ENCODE data around the gene GLRX. TPM values are rescaled to one million over a fixed set of nuclear protein-coding genes. Genes with fewer than 3 reads are reported as not detected.
A peak's percentile ranks its signal among the peaks of the same experiment; 100 is the strongest.

GLRX gene
- total and polyA plus RNA-seq, 4 experiments from 2014 or later, result 73.9 to 207 (median 140) TPM

DNA sequence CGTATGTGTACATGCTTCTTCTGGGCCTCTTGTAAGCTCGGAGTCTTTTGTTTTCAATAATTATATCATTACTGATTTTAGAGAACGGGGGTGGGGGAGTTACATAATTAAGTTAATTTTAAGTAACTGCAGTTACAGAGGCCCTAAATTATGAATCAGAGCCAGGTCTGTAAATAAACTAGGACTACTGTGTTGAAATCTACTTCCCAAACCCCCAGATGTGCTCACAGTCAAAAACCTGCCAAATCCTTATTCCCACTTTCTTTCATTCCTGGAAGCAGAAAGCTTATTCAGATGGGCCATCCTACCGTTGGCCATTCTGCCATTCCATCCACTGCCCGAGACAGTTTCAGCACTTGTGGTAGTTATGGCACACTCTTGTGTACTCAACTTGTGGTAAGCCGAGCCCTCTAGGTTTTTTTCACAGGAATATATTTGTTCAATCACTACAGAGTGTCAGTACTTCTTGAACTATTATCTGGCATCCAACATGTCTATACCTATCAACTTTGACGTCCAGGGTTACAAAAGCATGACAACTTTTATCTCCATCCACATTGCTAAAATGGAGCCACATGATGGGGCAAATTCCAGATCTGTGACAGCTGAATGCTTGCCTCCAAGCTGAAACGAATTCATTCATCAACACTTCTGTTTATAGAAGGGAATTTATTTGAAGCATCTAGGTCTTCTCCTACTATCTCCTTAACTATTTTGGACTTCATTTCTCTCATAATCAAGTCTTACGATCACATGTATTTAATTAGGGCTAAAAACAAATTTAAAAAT lies 37.8 kb downstream of the GLRX start:
- no peaks in the 10 kb centered on the region for H3K9me3 Mint-ChIP-seq
- no peaks in the 10 kb centered on the region for H3K4me1 ChIP-seq (ENCODE audit: insufficient read depth, low read length)
- no peak for DNase-seq
- intact Hi-C loops (cut with micrococcal nuclease), result loop anchor here (5.0 to 10.0 kb wide), 2 partner anchors 180 to 553 kb away; partner anchors contain the start of gene ELL2
- no peaks in the 10 kb centered on the region for H3K36me3 Mint-ChIP-seq
- no peak overlapping the region for H3K27ac Mint-ChIP-seq
- no peak overlapping the region for H3K4me3 Mint-ChIP-seq
- H3K4me1 Mint-ChIP-seq, result peaks cover 2 to 7% (median 6%) of the 10 kb centered on the region in 4 donors
- H3K27me3 ChIP-seq (ENCODE audit: insufficient read depth, low read length), result no peaks in the 10 kb centered on the region
- no peaks in the 10 kb centered on the region for H3K36me3 ChIP-seq (ENCODE audit: insufficient read depth, low read length)
- no peaks in the 10 kb centered on the region for H3K9me3 ChIP-seq (ENCODE audit: control insufficient read depth in 1 of 2, low read length in 2 of 2)
- no peak overlapping the region for H3K4me3 ChIP-seq (ENCODE audit: low read length in 2 of 2)
- ChIA-PET CTCF (ENCODE audit: partially characterized antibody) (interaction anchor here (0.6 to 19.1 kb wide), 7 partner anchors 16 to 142 kb away, joined by 3 to 902 read pairs (median 63); partner anchors contain the start of gene GLRX), POLR2A (ENCODE audit: partially characterized antibody) (no interaction called here)
- no peaks in the 10 kb centered on the region for H3K27me3 Mint-ChIP-seq
- H3K27ac ChIP-seq (ENCODE audit: low read depth, low read length), result no peak overlapping the region

GRCh38 chr5:95783661-95784060 lies 38.9 kb downstream of the GLRX start:
- H3K27me3 Mint-ChIP-seq, result no peaks in the 10 kb centered on the region
- H3K27ac Mint-ChIP-seq, result no peak overlapping the region
- no peaks in the 10 kb centered on the region for H3K9me3 ChIP-seq (ENCODE audit: control insufficient read depth in 1 of 2, low read length in 2 of 2)
- intact Hi-C loops (cut with micrococcal nuclease), result loop anchor here (5.0 to 10.0 kb wide), 2 partner anchors 181 to 554 kb away; partner anchors contain the start of gene ELL2
- ChIA-PET POLR2A (ENCODE audit: partially characterized antibody) (no interaction called here), CTCF (ENCODE audit: partially characterized antibody) (interaction anchor here (0.6 to 19.1 kb wide), 6 partner anchors 15 to 121 kb away, joined by 3 to 902 read pairs (median 82); partner anchors contain the start of gene GLRX)
- no peak for DNase-seq
- no peaks in the 10 kb centered on the region for H3K9me3 Mint-ChIP-seq
- no peaks in the 10 kb centered on the region for H3K4me1 ChIP-seq (ENCODE audit: insufficient read depth, low read length)
- H3K4me3 ChIP-seq (ENCODE audit: low read length in 2 of 2), result no peak overlapping the region
- H3K27me3 ChIP-seq (ENCODE audit: insufficient read depth, low read length), result no peaks in the 10 kb centered on the region
- no peak overlapping the region for H3K27ac ChIP-seq (ENCODE audit: low read depth, low read length)
- H3K36me3 Mint-ChIP-seq, result no peaks in the 10 kb centered on the region
- H3K4me1 Mint-ChIP-seq, result peaks cover 2 to 7% (median 6%) of the 10 kb centered on the region in 4 donors
- H3K36me3 ChIP-seq (ENCODE audit: insufficient read depth, low read length), result no peaks in the 10 kb centered on the region
- H3K4me3 Mint-ChIP-seq, result no peak overlapping the region

GRCh38 chr5:95782181-95782580 lies 40.3 kb downstream of the GLRX start:
- intact Hi-C loops (cut with micrococcal nuclease), result loop anchor here (5.0 to 10.0 kb wide), 2 partner anchors 183 to 555 kb away; partner anchors contain the start of gene ELL2
- Mint-ChIP-seq H3K36me3 (no peaks in the 10 kb centered on the region), H3K27me3 (no peaks in the 10 kb centered on the region), H3K4me1 (peaks cover 2 to 7% (median 6%) of the 10 kb centered on the region in 4 donors), H3K27ac (peak overlapping the region in 1 of 7 donors; percentile 44), H3K9me3 (no peaks in the 10 kb centered on the region), H3K4me3 (no peak overlapping the region)
- DNase-seq, result no peak
- Histone ChIP-seq H3K27me3 (ENCODE audit: insufficient read depth, low read length) (no peaks in the 10 kb centered on the region), H3K9me3 (ENCODE audit: control insufficient read depth in 1 of 2, low read length in 2 of 2) (no peaks in the 10 kb centered on the region), H3K4me1 (ENCODE audit: insufficient read depth, low read length) (no peaks in the 10 kb centered on the region), H3K4me3 (ENCODE audit: low read length in 2 of 2) (no peak overlapping the region), H3K36me3 (ENCODE audit: insufficient read depth, low read length) (no peaks in the 10 kb centered on the region), H3K27ac (ENCODE audit: low read depth, low read length) (no peak overlapping the region)
- ChIA-PET CTCF (ENCODE audit: partially characterized antibody) (interaction anchor here (1.0 to 19.1 kb wide), 32 partner anchors 7 to 833 kb away, joined by 3 to 902 read pairs (median 8); partner anchors contain the start of genes GLRX, RFESD and RHOBTB3), POLR2A (ENCODE audit: partially characterized antibody) (interaction anchor here (1.2 to 2.4 kb wide), 8 partner anchors 26 to 136 kb away, joined by 4 to 25 read pairs (median 10); partner anchors contain the start of genes GLRX and RFESD)

DNA sequence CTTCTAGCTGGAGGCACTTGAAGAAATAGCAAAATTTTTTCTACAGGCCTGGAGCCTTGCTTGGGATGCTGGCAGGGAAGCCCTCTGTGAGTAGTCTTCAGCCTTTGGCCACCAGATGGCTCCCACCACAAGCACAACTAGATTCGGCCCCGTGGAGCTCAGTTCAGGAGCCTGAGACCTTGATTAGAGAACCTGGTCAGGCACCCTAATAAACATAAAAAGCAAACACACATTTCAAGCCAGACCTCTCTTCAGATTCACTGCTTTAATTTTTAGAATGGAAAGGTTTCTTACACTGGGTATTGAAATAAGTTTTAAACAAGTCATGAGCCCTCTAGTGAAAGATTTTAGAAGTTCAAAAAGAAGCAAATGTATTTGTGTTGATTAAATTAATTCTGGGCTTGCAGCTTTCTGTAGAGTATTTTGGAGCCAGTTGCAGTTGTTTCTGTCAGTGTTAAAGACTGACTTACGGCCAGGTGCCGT lies 41.4 kb downstream of the GLRX start:
- H3K27me3 ChIP-seq (ENCODE audit: insufficient read depth, low read length), result no peaks in the 10 kb centered on the region
- ChIA-PET POLR2A (ENCODE audit: partially characterized antibody) (interaction anchor here (1.0 to 2.4 kb wide), 13 partner anchors 27 to 135 kb away, joined by 3 to 25 read pairs (median 8); partner anchors contain the start of genes GLRX and RFESD), CTCF (ENCODE audit: partially characterized antibody) (interaction anchor here (0.7 to 19.1 kb wide), 47 partner anchors 8 to 921 kb away, joined by 3 to 902 read pairs (median 6); partner anchors contain the start of genes GLRX, RFESD and RHOBTB3)
- H3K27ac ChIP-seq (ENCODE audit: low read depth, low read length), result no peak overlapping the region
- peak overlapping the region in 3 of 7 donors; percentile 9 to 82 (median 24) for H3K27ac Mint-ChIP-seq
- peaks cover 2 to 7% (median 6%) of the 10 kb centered on the region in 4 donors for H3K4me1 Mint-ChIP-seq
- no peaks in the 10 kb centered on the region for H3K36me3 ChIP-seq (ENCODE audit: insufficient read depth, low read length)
- H3K36me3 Mint-ChIP-seq, result no peaks in the 10 kb centered on the region
- no peaks in the 10 kb centered on the region for H3K9me3 ChIP-seq (ENCODE audit: control insufficient read depth in 1 of 2, low read length in 2 of 2)
- H3K27me3 Mint-ChIP-seq, result peaks cover 0 to 2% of the 10 kb centered on the region in 2 donors
- peak; percentile 62 to 73 (median 71) for DNase-seq
- H3K4me3 ChIP-seq (ENCODE audit: low read length in 2 of 2), result no peak overlapping the region
- no peaks in the 10 kb centered on the region for H3K9me3 Mint-ChIP-seq
- intact Hi-C loops (cut with micrococcal nuclease), result loop anchor here (1.0 to 10.0 kb wide), 7 partner anchors 27 to 556 kb away; partner anchors contain the start of gene ELL2
- H3K4me3 Mint-ChIP-seq, result peak overlapping the region in 7 of 8 donors; percentile 18 to 84 (median 72)
- H3K4me1 ChIP-seq (ENCODE audit: insufficient read depth, low read length), result no peaks in the 10 kb centered on the region

DNA sequence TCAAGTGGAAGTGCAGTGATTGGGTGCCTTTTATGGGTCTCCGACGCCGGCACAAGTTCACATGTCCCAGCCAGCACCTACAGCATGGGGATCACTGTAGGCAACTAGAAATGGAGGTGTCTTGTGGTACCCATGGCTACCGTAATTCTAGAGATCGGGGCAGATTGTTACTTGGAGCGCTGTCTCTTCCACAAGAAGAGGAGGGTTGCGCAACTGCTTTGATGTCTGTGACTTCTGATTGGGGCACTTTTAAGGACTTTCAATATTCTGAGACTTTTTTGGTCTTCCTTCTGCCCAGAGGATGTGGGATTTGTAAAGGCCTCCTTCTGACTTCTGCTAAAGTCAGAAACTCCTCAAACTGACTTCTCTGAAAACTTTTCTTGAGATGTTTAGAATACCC lies 41.9 kb downstream of the GLRX start:
- Mint-ChIP-seq H3K4me1 (peaks cover 2 to 7% (median 6%) of the 10 kb centered on the region in 4 donors), H3K9me3 (no peaks in the 10 kb centered on the region), H3K36me3 (no peaks in the 10 kb centered on the region), H3K4me3 (no peak overlapping the region), H3K27me3 (peaks cover 0 to 2% of the 10 kb centered on the region in 2 donors), H3K27ac (no peak overlapping the region)
- Histone ChIP-seq H3K4me3 (ENCODE audit: low read length in 2 of 2) (no peak overlapping the region), H3K27ac (ENCODE audit: low read depth, low read length) (no peak overlapping the region), H3K4me1 (ENCODE audit: insufficient read depth, low read length) (no peaks in the 10 kb centered on the region), H3K9me3 (ENCODE audit: control insufficient read depth in 1 of 2, low read length in 2 of 2) (no peaks in the 10 kb centered on the region), H3K36me3 (ENCODE audit: insufficient read depth, low read length) (no peaks in the 10 kb centered on the region), H3K27me3 (ENCODE audit: insufficient read depth, low read length) (no peaks in the 10 kb centered on the region)
- no peak for DNase-seq
- POLR2A ChIA-PET (ENCODE audit: partially characterized antibody), result interaction anchor here (1.0 to 2.4 kb wide), 12 partner anchors 28 to 134 kb away, joined by 3 to 25 read pairs (median 8); partner anchors contain the start of genes GLRX and RFESD
- intact Hi-C loops (cut with micrococcal nuclease), result loop anchor here (5.0 to 10.0 kb wide), 2 partner anchors 184 to 557 kb away; partner anchors contain the start of gene ELL2
- CTCF ChIA-PET (ENCODE audit: partially characterized antibody), result interaction anchor here (0.8 to 19.1 kb wide), 33 partner anchors 9 to 921 kb away, joined by 3 to 902 read pairs (median 9); partner anchors contain the start of genes GLRX, RFESD and RHOBTB3

DNA sequence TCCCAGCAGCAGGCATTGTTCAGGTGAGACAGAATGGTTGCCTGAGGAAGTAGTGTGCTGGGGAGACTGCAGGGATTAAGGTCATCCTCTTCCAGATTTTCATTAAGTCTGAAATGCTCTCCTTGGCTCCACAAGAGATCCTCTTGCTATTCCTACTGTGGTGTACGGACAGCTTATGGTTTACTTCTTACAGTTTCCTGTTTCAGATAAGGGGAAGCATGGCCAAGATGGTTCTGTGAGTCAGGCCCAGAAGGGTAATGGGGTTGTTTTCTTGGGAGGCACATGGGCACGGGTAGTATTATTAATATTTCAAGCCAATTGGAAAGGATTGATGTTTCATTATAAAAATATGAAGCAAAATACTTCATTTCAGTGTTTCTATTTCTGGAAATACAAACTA lies 42.9 kb downstream of the GLRX start:
- H3K4me1 Mint-ChIP-seq, result peaks cover 2 to 7% (median 6%) of the 10 kb centered on the region in 4 donors
- Histone ChIP-seq H3K27ac (ENCODE audit: low read depth, low read length) (no peak overlapping the region), H3K4me1 (ENCODE audit: insufficient read depth, low read length) (no peaks in the 10 kb centered on the region)

More for the DNA sequence above, 42.9 kb downstream of the GLRX start:
- CTCF ChIA-PET (ENCODE audit: partially characterized antibody), result interaction anchor here (1.0 to 19.1 kb wide), 6 partner anchors 13 to 135 kb away, joined by 3 to 902 read pairs (median 7); partner anchors contain the start of gene RFESD
- Mint-ChIP-seq H3K9me3 (no peaks in the 10 kb centered on the region), H3K27ac (no peak overlapping the region), H3K27me3 (peaks cover 0 to 2% of the 10 kb centered on the region in 2 donors), H3K4me3 (no peak overlapping the region), H3K36me3 (no peaks in the 10 kb centered on the region)
- POLR2A ChIA-PET (ENCODE audit: partially characterized antibody), result no interaction called here
- intact Hi-C loops (cut with micrococcal nuclease), result loop anchor here (5.0 to 10.0 kb wide), 2 partner anchors 185 to 558 kb away; partner anchors contain the start of gene ELL2
- H3K9me3 ChIP-seq (ENCODE audit: control insufficient read depth in 1 of 2, low read length in 2 of 2), result no peaks in the 10 kb centered on the region
- H3K27me3 ChIP-seq (ENCODE audit: insufficient read depth, low read length), result no peaks in the 10 kb centered on the region
- H3K36me3 ChIP-seq (ENCODE audit: insufficient read depth, low read length), result no peaks in the 10 kb centered on the region
- no peak for DNase-seq
- no peak overlapping the region for H3K4me3 ChIP-seq (ENCODE audit: low read length in 2 of 2)

Data from CD4-positive, alpha-beta memory T cell (primary cell).